T-cell (primary cell): ENCODE measurements around the gene ASB7. TPM values are rescaled to one million over a fixed set of nuclear protein-coding genes. Genes with fewer than 3 reads are reported as not detected.
"Not testable (repeated sequence)": the region's sequence is repeated elsewhere in the genome, so short reads cannot be mapped to it uniquely, and the experiment has no call there.

ENCODE experiments used
- ATAC-seq, 4 experiments: fragments of 200-7000 bp in 3 of 4; fragments of 150-1000 bp in 1 of 4; cut with Tn5 transposase; replicated peaks in 1 of 4; 1 replicate in 3 of 4; 2 replicates in 1 of 4; pipeline ENCODE4 v1.10.0; 2021; ENCODE audit warnings: moderate library complexity in 3 of 4, mild to moderate bottlenecking in 2 of 4, moderate number of reproducible peaks in 1 of 4
- CTCF ChIA-PET, 2 donors: fragments of 300-600 bp; sonication (Branson Sonifier 250); formaldehyde crosslinking; loops; one replicate each; lab custom pipeline; 2022; ENCODE audit warnings: antibody characterized with exemption in 2 of 2; lab: Charles Lee
- POLR2A ChIA-PET, 2 donors: fragments of 300-600 bp; sonication (Branson Sonifier 250); formaldehyde crosslinking; loops; one replicate each; lab custom pipeline; 2022; ENCODE audit warnings: antibody characterized with exemption in 2 of 2; lab: Charles Lee
- DNase-seq, 35 experiments: peaks; one replicate each; pipeline versions ENCODE4 v3.0.0 to v3.0.0-alpha.2; 2013 to 2023
- H3K27ac ChIP-seq: one replicate; pipeline ENCODE4 v1.5.1; 2013; ENCODE audit warnings: low read length
- H3K27me3 ChIP-seq, 2 experiments: replicated peaks in 1 of 2; 1 replicate in 1 of 2; 2 replicates in 1 of 2; pipeline versions ENCODE4 v1.6.1 to v1.7.0; 2013; ENCODE audit warnings: low read length in 1 of 2, mixed read lengths in 1 of 2; ENCODE audit not compliant: control insufficient read depth in 2 of 2, insufficient read depth in 2 of 2; ENCODE audit errors: extremely low read depth in 1 of 2
- H3K36me3 ChIP-seq, 2 donors: 1 replicate in 1 of 2; 2 replicates in 1 of 2; pipeline versions ENCODE4 v1.6.1 to v1.7.0; 2013; ENCODE audit warnings: low read length in 1 of 2; ENCODE audit not compliant: control insufficient read depth in 2 of 2, insufficient read depth in 1 of 2; ENCODE audit errors: extremely low read depth in 1 of 2
- H3K4me1 ChIP-seq, 2 experiments: 1 replicate in 1 of 2; 2 replicates in 1 of 2; pipeline versions ENCODE4 v1.6.1 to v1.7.0; 2013; ENCODE audit warnings: low read length in 2 of 2, mixed read lengths in 1 of 2; ENCODE audit not compliant: insufficient read depth in 2 of 2, control insufficient read depth in 1 of 2; ENCODE audit errors: extremely low read depth in 1 of 2
- H3K4me3 ChIP-seq, 2 donors: 1 replicate in 1 of 2; 2 replicates in 1 of 2; pipeline versions ENCODE4 v1.5.1 to v1.7.0; 2013; ENCODE audit warnings: mild to moderate bottlenecking in 2 of 2, low read length in 1 of 2, moderate library complexity in 1 of 2; ENCODE audit not compliant: control insufficient read depth in 1 of 2; ENCODE audit errors: extremely low read depth in 1 of 2
- H3K9me3 ChIP-seq: 2 replicates; pipeline ENCODE4 v1.7.0; 2013
- H3K27ac Mint-ChIP-seq, 2 donors: one replicate each; pipeline ENCODE4 v1.8.0; 2020 to 2021; ENCODE audit warnings: mild to moderate bottlenecking in 2 of 2, mixed read lengths in 2 of 2
- H3K27me3 Mint-ChIP-seq, 2 donors: one replicate each; pipeline ENCODE4 v1.8.0; 2021 to 2022; ENCODE audit warnings: mixed read lengths in 2 of 2
- H3K36me3 Mint-ChIP-seq: one replicate; pipeline ENCODE4 v1.8.0; 2021; ENCODE audit warnings: mixed read lengths
- H3K4me1 Mint-ChIP-seq, 3 donors: one replicate each; pipeline ENCODE4 v1.8.0; 2020 to 2022; ENCODE audit warnings: mixed read lengths in 3 of 3, mild to moderate bottlenecking in 1 of 3
- H3K4me3 Mint-ChIP-seq, 3 donors: one replicate each; pipeline ENCODE4 v1.8.0; 2020 to 2022; ENCODE audit warnings: mild to moderate bottlenecking in 3 of 3, mixed read lengths in 3 of 3, moderate library complexity in 3 of 3
- H3K9me3 Mint-ChIP-seq, 3 donors: one replicate each; pipeline ENCODE4 v1.8.0; 2020 to 2022; ENCODE audit warnings: mixed read lengths in 3 of 3
- WGBS: methylation state at CpG from one replicate; pipeline ENCODE4 v1.1.5; 2013; ENCODE audit warnings: missing lambda C conversion rate; ENCODE audit not compliant: insufficient coverage; 5-methylcytosine and 5-hydroxymethylcytosine counted together
- total RNA-seq, 35 experiments: library from RNA in 6 of 35; stranded (reverse) in 6 of 35; fragments of 120-200 nt in 1 of 35; gene quantifications; one replicate each; pipeline versions ENCODE4 v1.2.1 to v1.2.4 and lab custom pipeline; 2013 to 2026

ASB7 gene
- total RNA-seq, 5 donors from 2014 or later (not counting 1 experiment from before 2014, with no cell fraction given): 17.7 to 24.8 (median 21.8) TPM

- DNase-seq, H3K4me3 ChIP-seq, H3K27ac ChIP-seq, H3K27me3 ChIP-seq, H3K4me1 Mint-ChIP-seq, H3K27ac Mint-ChIP-seq, POLR2A ChIA-PET, H3K9me3 Mint-ChIP-seq, H3K4me3 Mint-ChIP-seq, H3K9me3 ChIP-seq, H3K36me3 Mint-ChIP-seq, ATAC-seq, H3K36me3 ChIP-seq, H3K4me1 ChIP-seq: not testable (repeated sequence)
- peaks cover 15 to 17% of the 10 kb centered on the region in 2 donors for H3K27me3 Mint-ChIP-seq
- WGBS: 72% methylated on average over 3 of the region's 5 CpGs
- CTCF ChIA-PET: interaction anchor here in 1 of 2 donors (0.6 kb wide), 1 partner anchor 137 kb away, joined by 4 read pairs; no protein-coding TSS in a partner anchor
Measured at GRCh38 chr15:100679151-100679550, 76.8 kb downstream of the ASB7 start.

GRCh38 chr15:100680726-100681125 is 78.3 kb downstream of the ASB7 start:
- Mint-ChIP-seq H3K4me3 (no peak overlapping the region), H3K36me3 (no peaks in the 10 kb centered on the region), H3K27ac (no peak overlapping the region), H3K27me3 (peaks cover 15 to 17% of the 10 kb centered on the region in 2 donors), H3K9me3 (peaks cover 0 to 9% (median 6%) of the 10 kb centered on the region in 3 donors), H3K4me1 (no peaks in the 10 kb centered on the region)
- no peak overlapping the region for H3K4me3 ChIP-seq
- no peaks in the 10 kb centered on the region for H3K9me3 ChIP-seq
- H3K36me3 ChIP-seq: no peaks in the 10 kb centered on the region
- ATAC-seq (no peak), DNase-seq (no peak)
- ChIA-PET POLR2A (no interaction called here), CTCF (interaction anchor here in 1 of 2 donors (0.5 to 0.6 kb wide), 2 partner anchors 54 to 437 kb away, joined by 3 read pairs; no protein-coding TSS in a partner anchor)
- H3K27ac ChIP-seq: no peak overlapping the region
- no peaks in the 10 kb centered on the region for H3K4me1 ChIP-seq
- WGBS: 67% methylated on average over 3 of the region's 6 CpGs
- H3K27me3 ChIP-seq: peaks cover 0 to 10% of the 10 kb centered on the region in 2 experiments

GRCh38 chr15:100681335-100681746 is 79.0 kb downstream of the ASB7 start:
- H3K27ac Mint-ChIP-seq: no peak overlapping the region
- peaks cover 15 to 19% of the 10 kb centered on the region in 2 donors for H3K27me3 Mint-ChIP-seq
- ChIA-PET POLR2A (no interaction called here), CTCF (no interaction called here)
- ATAC-seq (no peak), DNase-seq (no peak)
- H3K9me3 Mint-ChIP-seq: peaks cover 0 to 9% (median 6%) of the 10 kb centered on the region in 3 donors
- WGBS: no CpG with 5 or more reads among the region's 3 CpGs
- no peak overlapping the region for H3K27ac ChIP-seq
- H3K4me1 ChIP-seq: no peaks in the 10 kb centered on the region
- no peaks in the 10 kb centered on the region for H3K4me1 Mint-ChIP-seq
- H3K36me3 ChIP-seq: no peaks in the 10 kb centered on the region
- peaks cover 0 to 13% of the 10 kb centered on the region in 2 experiments for H3K27me3 ChIP-seq
- H3K4me3 Mint-ChIP-seq: no peak overlapping the region
- H3K9me3 ChIP-seq: no peaks in the 10 kb centered on the region
- no peak overlapping the region for H3K4me3 ChIP-seq
- no peaks in the 10 kb centered on the region for H3K36me3 Mint-ChIP-seq

GRCh38 chr15:100682468-100682867 is 80.1 kb downstream of the ASB7 start:
- no peaks in the 10 kb centered on the region for H3K9me3 ChIP-seq
- Mint-ChIP-seq H3K4me3 (no peak overlapping the region), H3K27me3 (peaks cover 11 to 24% of the 10 kb centered on the region in 2 donors), H3K9me3 (peaks cover 0 to 9% (median 6%) of the 10 kb centered on the region in 3 donors), H3K4me1 (no peaks in the 10 kb centered on the region), H3K36me3 (no peaks in the 10 kb centered on the region), H3K27ac (no peak overlapping the region)
- H3K36me3 ChIP-seq: no peaks in the 10 kb centered on the region
- CTCF ChIA-PET: no interaction called here
- no CpG with 5 or more reads among the region's 4 CpGs for WGBS
- POLR2A ChIA-PET: no interaction called here
- no peak overlapping the region for H3K27ac ChIP-seq
- DNase-seq (no peak), ATAC-seq (no peak)
- H3K4me3 ChIP-seq: no peak overlapping the region
- H3K4me1 ChIP-seq: no peaks in the 10 kb centered on the region
- peaks cover 0 to 15% of the 10 kb centered on the region in 2 experiments for H3K27me3 ChIP-seq

GRCh38 chr15:100683434-100683833 is 81.0 kb downstream of the ASB7 start:
- Histone ChIP-seq H3K27ac (no peak overlapping the region), H3K4me3 (no peak overlapping the region), H3K9me3 (no peaks in the 10 kb centered on the region), H3K36me3 (no peaks in the 10 kb centered on the region), H3K4me1 (no peaks in the 10 kb centered on the region), H3K27me3 (peaks cover 0 to 20% of the 10 kb centered on the region in 2 experiments)
- peaks cover 13 to 24% of the 10 kb centered on the region in 2 donors for H3K27me3 Mint-ChIP-seq
- H3K4me1 Mint-ChIP-seq: no peaks in the 10 kb centered on the region
- CTCF ChIA-PET: no interaction called here
- H3K27ac Mint-ChIP-seq: no peak overlapping the region
- POLR2A ChIA-PET: no interaction called here
- ATAC-seq (no peak), DNase-seq (no peak)
- WGBS: 87% methylated on average over 6 of the region's 6 CpGs
- no peak overlapping the region for H3K4me3 Mint-ChIP-seq
- H3K36me3 Mint-ChIP-seq: no peaks in the 10 kb centered on the region
- peaks cover 0 to 4% (median 0%) of the 10 kb centered on the region in 3 donors for H3K9me3 Mint-ChIP-seq

GRCh38 chr15:100684591-100684990 is 82.2 kb downstream of the ASB7 start:
- Histone ChIP-seq H3K27me3 (peaks cover 0 to 14% of the 10 kb centered on the region in 2 experiments), H3K9me3 (no peaks in the 10 kb centered on the region), H3K4me3 (no peak overlapping the region), H3K4me1 (no peaks in the 10 kb centered on the region), H3K36me3 (no peaks in the 10 kb centered on the region), H3K27ac (no peak overlapping the region)
- Mint-ChIP-seq H3K27me3 (peaks cover 13 to 24% of the 10 kb centered on the region in 2 donors), H3K4me3 (no peak overlapping the region), H3K27ac (no peak overlapping the region), H3K4me1 (no peaks in the 10 kb centered on the region), H3K9me3 (peaks cover 0 to 4% (median 0%) of the 10 kb centered on the region in 3 donors), H3K36me3 (no peaks in the 10 kb centered on the region)
- WGBS: 89% methylated on average over 4 of the region's 6 CpGs
- ATAC-seq (no peak), DNase-seq (no peak)
- ChIA-PET CTCF (no interaction called here), POLR2A (no interaction called here)
